SK-N-MC (cell line): ENCODE measurements around the gene SLAMF9.

ENCODE experiments used
- EZH2 ChIP-seq: fragments of 200-600 bp; sonication (generic); IDR thresholded peaks from one replicate; pipeline ENCODE4 v1.6.1; 2017; ENCODE audit warnings: antibody characterized with exemption
- POLR2AphosphoS5 ChIP-seq: IDR thresholded peaks from 2 replicates; pipeline ENCODE4 v1.6.1; 2012; ENCODE audit warnings: mild to moderate bottlenecking, low read depth, low read length, borderline replicate concordance

- TF ChIP-seq EZH2 (no peak), POLR2AphosphoS5 (no peak)
Observed at GRCh38 chr1:159986093-159986492, 32.1 kb upstream of the SLAMF9 start.
